Stimulated activated CD4-positive, alpha-beta T cell treated with anti-CD3 and anti-CD28 coated beads, Interleukin-12 subunit alpha, Interleukin-12 subunit beta, amount 100 ng/mL, for 24 hours (primary cell): ENCODE data around the gene TRIM37.

Experiments
- DNase-seq, 2 experiments: peaks; one replicate each; pipeline ENCODE4 v3.0.0-alpha.2; 2020; ENCODE audit warnings: low read depth in 2 of 2

TRIM37 gene

DNA sequence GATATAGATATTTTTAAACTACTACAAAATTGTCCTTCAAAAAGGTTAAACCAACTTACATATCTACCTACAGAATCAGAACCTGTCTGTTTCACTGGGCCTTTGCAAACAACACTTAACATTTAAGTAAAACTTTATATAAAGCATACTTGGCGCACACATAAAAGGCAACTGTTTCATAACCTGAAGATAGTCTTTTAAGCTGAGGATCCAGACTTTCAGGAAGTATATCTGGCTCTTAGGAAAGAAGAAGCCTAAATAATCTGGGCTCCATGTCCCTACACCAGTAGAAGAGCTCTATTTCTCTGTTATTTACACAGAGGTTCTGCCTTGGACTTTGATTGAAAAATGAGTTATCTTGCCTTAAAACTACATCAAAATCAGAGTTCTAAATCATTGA lies 75.9 kb downstream of the TRIM37 start:
- DNase-seq, result no peak

DNA sequence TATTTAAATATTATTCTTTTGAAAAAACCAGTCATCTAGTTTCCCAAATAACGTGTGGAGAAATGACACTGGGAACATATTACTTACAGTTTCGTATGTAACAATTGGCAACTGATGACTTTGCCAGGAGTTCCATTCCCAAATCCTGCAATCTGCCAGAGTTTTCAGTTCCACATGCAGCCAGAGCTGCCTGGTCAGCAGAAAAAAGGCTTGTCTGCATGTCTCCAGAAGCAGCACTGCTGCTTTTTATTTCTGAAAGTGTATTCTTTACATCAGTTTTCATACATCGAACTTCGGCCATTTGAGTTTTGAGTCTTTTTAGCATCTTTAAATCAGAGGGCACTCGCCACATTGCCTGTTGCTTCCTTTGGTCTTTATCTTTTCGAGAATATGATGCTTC lies 78.4 kb downstream of the TRIM37 start:
- DNase-seq, result no peak

DNA sequence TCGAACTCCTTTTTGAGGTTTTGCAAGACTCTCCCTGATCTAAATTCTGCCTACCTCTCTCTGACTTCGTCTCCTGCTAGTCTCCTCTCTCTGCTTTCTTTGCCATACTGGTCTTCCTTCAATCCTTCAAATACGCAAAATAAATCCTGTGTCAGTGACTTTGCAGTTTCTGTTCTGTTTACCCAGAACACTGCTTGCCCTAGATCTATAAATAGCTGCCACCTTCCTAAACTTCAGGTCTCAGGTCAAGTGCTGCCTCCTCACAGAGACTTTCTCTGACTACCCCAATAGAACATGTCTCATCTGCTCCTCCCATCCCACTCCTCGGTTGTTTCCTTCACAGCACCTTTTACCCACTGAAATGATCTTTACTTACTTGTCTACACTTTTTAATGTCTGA lies 78.9 kb downstream of the TRIM37 start:
- no peak for DNase-seq

DNA sequence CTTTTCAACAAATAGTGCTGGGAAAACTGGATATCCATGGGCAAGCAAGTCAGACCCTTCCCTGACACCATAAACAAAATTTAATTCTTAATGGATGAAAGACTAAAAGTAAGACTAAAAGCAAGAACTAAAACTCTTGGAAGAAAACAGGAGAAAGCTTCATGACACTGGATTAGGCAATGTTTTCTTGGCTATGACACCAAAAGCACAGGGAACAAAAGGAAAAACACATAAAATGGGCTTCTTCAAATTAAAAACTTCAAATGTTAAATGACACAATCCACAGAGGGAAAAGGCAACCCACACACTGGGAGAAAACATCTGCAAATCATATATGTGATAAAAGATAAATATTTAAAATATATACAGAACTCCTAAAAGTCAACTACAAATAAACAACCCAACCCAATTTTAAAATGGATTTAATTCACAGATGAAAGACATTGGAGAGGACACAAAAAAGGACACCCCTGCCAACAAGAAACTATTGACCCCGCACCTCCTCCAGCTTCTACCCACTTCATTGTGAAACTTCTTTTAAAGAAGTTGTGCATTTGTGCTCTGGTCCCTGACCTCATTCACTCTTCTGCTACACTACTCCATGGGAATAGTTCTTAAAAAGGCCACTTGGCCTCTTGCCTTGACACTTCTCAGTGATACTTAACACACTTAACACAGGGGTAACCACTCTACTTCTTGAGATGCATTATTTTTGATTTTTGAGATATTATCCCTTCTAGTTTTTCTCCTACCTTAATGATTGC lies 80.3 kb downstream of the TRIM37 start:
- no peak for DNase-seq

DNA sequence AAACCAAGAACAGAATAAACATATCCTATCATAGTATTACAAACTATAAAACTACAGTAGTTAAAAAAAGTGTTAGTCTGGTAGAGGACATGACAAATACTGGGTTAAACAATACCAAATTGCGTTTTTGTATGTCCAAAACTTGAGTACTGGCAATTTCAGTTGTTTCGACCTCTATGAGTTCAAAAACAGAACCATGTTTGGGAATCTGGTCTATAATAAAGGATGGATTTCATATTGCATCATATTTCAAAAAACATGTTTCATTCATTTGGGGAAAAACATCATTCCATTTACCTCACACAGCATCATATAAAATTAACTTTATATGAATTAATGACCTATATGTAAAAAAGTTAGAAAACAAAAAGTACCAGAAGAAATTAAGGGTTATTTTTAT lies 81.8 kb downstream of the TRIM37 start:
- no peak for DNase-seq

DNA sequence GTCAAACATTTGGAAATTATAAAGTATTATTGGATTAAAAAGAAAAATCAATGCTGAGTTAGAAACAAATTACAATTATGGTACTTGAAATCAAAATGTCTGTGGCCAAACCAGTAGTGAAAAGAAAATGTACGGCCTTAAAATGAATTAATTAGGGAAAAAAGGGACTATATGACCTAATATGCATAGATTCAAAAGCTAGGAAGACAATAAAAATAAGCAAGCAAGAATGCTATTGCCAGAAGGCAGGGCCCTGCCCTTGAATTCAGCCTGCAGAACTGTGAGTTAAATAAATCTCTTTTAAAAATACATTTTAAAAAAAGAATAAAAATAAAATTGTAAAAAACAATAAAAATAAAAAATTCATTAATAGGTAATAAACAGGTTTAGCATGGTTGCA lies 88.7 kb downstream of the TRIM37 start:
- no peak for DNase-seq

DNA sequence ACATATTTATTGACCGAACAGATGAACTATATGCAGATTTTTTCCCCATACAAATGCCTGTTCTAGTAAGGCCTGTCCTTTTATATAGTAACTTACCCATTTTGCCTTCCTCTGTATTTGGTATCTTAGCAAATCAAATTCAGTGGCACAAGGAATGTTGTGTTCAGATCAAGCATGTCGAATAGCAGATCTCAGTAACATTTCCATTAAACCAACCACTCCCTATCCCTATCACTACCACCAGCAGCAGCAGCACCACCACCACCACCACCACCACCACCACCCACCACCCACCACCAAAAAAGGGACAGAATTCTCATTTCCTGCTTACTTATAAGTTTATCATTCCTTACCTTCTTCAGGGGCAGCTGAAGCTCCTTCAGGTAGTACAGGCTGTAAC lies 94.7 kb downstream of the TRIM37 start:
- no peak for DNase-seq

DNA sequence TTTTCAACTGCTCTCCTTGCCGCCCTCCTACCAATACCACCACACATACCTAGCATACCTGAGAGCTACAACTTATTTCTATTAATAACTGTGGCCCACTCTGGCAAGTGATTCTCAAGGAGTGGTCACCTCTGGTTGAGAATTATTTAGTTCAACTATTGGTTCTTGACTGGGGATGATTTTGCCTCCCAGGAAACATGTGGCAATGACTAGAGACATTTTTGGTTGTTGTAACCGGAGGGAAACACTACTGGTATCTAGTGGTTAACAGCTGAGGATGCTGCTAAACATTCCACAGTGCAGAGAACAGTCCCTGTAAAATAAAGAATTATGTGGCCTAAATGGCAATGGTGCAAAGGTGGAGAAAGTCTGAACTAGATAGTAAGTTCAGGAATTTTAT lies 96.7 kb downstream of the TRIM37 start:
- DNase-seq, result no peak

DNA sequence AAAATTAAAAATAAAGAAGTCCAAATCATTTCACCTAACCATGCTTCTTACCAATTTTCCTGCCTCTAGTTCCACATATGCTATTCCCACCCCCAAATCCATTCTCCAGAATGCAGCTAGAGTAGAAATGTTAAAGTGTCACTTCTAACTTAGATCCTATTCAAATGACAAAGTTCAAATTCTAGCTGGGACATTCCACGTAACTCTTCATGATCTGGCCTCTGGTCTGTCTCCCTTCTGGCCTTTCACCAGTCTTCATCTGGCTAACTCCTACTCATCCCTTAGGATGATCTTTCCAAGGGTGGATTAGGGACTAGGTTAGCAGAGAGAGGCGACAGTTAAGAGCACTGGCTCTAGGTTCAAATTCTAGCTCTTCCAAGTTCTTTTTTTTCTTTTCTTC lies 97.9 kb downstream of the TRIM37 start:
- DNase-seq, result no peak

DNA sequence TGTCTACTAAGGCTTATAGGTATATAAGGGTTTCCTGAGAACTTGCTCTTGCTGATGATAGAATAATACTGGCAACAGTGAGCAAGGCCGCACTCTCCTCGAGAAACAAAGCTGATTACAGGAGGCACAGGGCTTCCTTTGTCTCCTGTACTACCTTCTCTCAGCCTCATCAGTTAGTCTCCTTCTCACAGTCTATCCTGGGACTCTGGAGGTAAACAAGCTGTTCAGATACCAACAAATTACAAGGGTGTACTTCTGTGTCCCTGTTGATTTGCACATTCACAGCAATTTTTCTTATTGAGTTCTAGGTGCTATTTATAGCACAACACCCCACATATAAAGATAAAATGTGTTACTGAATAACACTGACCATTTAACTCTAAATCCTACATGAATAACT lies 98.7 kb downstream of the TRIM37 start:
- DNase-seq, result no peak

DNA sequence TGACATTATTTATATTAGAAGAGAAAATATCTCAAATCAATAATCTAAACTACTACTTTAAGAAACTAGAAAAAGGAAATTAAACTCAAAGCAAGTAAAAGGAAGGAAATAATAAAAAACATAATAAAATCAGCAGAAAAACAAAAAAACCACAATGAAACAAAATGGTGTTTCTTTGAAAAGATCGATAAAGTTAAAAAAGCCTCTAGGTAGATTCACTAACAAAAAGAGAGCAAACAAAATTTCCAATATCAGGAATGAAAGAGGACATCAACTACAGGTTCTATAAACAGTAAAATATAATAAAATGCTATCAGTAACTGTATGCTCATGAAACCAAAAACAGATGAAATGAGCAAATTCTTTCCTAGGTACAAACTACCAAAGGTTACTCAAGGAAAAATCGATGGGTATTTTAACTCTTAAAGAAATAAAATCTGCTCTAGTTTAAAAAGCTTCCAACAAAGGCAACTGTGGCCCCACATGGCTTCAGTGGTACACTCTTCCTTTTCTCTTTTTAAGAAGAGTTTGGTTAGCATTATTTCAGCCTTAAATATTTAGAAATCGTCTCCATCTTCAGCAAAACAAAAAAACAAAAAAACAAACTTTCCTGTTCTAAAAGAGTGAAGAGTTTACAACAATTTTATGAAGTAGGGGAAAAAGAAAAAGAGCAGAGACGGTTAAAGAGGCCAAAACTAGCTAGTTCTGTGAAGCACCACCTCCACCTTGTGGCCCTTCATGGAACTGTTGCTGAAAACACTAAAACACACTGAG lies 102.2 kb downstream of the TRIM37 start:
- DNase-seq, result peak; percentile 19 to 61

DNA sequence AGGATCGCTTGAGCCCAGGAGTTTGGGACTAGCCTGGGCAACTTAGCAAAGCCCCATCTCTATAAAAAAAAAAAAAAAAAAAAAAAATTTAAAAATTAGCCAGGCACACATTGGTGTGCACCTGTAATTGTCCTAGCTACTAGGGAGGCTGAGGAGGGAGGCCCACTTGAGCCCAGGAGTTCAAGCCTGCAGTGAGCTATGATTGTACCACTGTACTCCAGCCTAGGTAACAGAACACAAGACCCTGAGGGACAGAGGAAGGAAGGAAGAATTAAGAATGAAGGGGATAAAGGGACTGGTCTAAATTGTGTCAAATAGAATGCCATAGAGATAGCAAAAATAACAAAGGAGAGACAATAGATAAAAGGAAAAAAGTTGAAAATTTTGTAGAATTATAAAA lies 102.8 kb downstream of the TRIM37 start:
- DNase-seq, result no peak

DNA sequence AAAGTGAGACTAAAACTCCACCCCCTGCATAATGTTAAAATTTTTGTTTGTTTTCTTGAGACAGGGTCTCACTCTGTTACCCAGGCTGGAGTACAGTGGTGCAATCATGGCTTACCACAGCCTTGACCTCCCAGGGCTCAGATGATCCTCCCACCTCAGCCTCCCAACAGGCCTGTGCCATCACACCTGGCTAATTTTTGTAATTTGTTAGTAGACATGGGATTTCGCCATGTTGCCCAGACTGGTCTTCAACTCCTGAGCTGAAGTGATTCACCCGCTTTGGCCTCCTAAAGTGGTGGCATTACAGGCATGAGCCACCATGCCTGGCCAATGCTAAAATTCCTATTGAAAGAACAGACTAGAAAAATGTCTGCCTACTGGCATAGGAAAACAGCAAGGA lies 103.8 kb downstream of the TRIM37 start:
- DNase-seq, result no peak

DNA sequence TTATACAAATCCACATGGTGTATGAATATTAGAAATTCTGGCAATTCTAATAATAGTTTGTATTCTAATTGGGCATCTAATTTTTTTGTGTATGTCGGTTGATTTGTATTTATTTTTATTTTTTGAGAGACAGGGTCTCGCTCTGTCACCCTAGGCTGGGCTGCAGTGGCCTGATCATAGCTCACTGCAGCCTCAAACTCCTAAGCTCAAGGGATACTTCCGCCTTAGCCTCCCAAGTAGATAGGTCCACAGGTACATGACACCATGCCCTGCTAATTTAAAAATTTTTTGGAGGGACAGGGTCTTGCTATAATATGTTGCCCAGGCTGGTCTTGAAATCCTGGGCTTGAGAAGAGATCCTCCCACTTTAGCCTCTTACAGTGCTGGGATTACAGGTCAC lies 104.6 kb downstream of the TRIM37 start:
- DNase-seq, result no peak

DNA sequence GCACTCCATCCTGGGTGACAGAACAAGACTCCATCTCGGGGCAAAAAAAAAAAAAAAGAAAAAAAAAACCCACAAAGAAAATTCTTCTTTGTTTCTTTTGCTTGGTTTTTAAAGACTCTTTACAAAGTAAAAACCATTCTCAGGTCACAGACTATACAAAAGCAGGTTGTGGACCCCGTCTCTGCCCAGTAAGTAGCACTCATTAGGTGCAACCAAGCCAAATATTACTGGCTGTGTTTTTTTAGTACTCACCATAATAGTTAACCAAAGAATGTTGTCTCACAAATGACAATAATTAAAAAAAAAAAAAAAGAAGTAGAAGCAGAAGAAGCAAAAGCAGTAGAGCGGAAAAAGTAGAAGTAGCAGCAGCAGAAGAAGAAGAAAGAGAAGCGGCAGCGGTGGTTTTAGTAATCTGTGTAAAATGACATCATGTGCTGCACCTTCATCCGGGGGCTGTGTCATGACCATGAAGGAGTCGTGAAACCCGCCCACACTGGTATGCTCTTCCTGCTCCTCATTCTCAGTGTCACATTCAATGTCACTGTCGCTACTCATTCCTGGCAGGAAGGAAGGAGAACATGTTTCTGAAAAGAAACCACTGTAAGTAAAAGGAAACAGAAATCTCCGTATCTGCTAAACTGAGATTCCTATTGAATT lies 105.4 kb downstream of the TRIM37 start:
- DNase-seq, result peak; percentile 43 to 59

DNA sequence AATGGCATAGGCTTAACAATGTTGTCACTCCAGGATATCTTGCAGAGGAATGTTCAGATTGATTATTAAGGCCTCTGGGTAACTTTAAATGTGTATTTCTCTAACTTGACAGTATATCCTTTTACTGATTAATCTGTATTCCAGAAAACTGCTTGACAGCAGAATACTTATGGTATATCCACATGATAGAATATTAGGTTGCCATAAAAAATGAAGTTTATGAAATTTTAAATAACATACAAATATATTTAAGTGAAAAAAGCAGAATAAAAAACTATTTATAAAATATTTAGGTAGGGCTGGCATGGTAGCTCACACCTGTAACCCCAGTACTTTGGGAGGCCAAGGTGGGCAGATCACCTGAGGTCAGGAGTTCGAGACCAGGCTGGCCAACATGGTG lies 106.7 kb downstream of the TRIM37 start:
- DNase-seq, result no peak

DNA sequence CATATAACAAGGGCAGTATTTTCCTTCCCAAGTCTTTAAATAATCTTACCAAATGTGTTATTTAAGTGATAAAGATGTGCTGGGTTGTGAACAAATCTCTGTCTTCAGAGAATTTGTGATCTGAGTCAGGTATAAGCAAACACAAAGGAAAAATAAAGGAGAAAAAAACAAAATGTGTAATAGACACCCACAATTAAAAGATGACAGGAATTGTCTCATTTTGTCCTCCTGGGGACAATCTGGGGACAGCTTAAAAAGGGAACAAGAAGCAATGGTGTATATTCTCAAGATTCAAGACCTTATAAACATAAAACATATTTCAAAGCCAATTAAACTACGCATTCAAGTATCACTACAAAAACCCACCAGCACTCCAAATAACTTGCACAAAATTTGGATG lies 107.2 kb downstream of the TRIM37 start:
- DNase-seq, result no peak

DNA sequence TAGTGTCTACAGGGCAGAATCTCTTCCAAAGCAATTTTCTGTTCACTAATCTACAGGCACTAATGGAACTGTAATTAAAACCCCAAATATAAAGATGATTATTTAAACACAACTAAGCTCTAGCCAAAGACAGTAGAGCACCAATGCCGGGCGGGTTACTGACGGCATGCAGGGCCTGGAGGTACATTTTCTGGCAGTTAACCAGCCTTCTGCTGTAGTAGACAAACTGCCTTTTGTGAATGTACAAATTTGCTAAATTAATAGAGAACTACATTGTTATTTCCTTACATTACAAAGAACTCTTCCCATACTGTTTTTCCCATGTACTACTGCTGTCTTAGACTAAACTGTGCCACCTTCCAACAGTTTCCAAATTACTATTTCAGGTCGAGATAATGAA lies 107.8 kb downstream of the TRIM37 start:
- no peak for DNase-seq

DNA sequence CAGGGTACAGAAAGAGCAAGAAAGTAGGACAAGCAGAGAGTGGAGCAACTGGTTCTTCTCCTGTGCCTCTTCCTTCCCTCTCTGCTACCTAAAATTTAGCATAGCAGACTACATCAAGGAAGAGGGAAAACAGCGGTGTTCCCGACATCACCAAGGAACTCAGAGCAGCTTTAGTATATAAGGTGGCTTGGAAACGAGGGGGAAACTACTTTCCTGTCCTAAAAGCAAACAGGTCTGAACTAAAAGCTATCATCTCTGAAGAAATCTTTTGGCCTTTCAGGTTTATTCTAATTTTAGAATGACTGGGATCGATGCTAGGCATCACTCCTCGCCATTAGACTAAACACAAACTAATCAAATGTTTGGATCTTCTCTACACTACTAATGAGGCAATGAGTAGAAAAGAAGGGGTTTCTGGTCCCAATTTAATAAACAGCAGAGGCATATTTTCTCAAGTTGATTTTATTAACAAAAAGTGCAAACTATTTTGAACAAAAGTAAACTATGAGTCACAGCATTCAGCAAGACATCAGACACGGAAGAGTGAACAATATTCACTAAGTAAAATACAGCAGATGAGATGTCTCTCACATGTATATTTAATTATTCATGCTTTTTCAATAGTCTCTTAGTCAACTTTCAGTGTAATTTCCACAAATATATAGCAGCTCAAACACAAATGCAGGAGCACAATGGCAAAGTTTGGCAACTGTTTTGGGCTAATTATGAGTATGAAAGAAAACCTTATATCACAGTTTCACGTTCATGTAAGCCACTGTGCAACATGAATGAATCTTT lies 108.7 kb downstream of the TRIM37 start:
- DNase-seq, result no peak

DNA sequence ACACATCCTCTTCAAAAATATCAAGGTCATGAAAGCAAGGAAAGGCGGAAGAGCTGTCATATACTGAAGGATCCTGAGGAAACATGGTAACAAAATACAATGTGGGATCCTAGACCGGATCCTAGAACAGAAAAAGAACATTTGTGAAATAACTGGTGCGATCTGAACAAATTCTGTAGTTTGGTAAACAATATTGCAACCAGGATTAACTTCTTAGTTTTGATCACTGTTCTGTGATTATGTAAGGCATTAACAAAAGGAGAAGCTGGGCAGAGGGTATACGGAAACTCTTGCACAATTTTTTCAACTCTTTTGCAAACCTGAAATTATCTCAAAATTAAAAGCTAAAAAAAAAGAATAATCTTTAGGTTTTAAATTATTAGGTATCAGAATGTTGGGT lies 109.7 kb downstream of the TRIM37 start:
- DNase-seq, result no peak

DNA sequence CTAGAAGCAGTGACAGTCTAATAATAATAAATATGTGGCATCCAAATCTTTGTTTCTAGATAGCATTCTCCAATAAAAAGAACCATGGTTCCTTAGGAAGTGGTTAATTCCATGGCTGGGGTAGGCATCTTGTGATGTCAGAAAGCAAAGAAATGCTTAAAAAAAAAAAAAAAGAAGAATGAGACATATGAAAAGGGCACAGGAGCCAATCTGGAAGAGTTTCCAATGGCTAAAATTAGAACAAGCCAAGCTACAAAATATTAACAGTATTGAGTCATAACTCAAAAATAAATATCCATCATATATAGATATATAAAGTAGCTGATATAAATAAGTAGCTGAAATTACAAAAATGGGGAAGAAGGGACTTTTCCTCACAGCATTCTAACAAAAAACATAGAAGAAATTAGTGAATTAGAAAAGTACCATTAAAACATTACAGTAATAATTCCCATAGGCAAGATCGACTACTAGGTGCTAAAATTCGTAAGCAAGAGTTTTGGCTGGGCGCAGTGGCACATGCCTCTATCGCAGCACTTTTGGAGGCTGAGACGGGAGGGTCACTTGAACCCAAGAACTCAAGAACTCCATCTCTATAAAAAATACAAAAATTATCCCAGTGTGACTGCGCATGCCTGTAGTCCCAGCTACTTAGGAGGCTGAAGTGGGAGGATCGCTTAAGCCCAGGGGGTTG lies 111.3 kb downstream of the TRIM37 start:
- DNase-seq, result no peak

DNA sequence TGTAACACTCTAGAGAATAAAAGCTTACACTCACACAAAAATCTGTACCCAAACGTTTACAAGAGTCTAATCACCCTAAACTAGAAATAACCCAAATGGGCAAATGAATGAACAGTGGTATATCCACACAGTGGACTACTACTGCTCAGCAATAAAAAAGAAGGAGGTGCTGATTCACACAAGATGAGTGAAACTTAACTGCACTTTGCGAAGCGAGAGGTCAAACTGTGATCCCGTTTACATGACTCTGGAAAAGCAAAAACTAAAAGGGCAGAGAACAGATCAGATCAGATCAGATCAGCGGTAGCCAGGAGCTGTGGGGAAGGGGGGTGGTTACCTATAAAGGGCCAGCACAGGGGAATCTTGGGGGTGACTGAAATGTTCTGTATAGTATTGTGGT lies 113.4 kb downstream of the TRIM37 start:
- no peak for DNase-seq
